HG02852 (cell line): ENCODE data around the gene C16orf90.
"Not testable (repeated sequence)": the region's sequence is repeated elsewhere in the genome, so short reads cannot be mapped to it uniquely, and the experiment has no call there.

Source experiments
- ATAC-seq: cut with Tn5 transposase; IDR thresholded peaks from one replicate; pipeline ENCODE4 v1.9.1; 2021; ENCODE audit warnings: mild to moderate bottlenecking, moderate library complexity; ENCODE audit not compliant: unreplicated experiment

The C16orf90 gene

DNA sequence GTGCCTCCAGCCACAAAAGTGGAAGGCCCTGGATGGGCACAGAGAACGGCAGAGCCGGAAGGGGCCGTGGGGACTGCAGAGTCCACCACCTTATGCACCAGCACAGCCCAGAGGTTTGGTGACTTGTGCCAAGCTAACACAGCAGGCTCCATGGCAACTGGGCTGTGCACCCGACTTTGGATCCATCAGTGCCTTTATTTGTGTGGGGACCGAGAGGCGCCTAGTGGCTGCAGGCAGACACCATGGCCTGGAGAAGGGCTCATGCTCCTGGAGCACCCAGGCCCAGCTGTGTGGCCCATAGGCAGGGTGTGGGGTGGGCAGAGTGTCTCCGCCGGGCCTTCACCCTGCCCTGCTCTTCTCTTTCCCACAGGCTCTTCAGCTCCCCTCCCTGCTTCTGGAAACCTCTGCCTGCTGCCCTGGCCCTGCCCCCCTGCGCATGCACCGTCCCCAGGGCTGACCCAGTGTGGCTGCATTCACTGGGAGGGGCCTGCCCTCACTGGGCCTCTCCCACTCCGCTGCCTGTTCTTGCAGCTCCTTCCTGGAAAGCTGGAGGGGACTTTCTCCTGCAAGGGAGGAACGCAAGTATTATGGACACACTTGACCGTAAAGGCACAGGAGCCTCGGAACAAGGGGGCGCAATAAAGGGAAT, 10.1 kb downstream of the C16orf90 start:
- no peak for ATAC-seq

DNA sequence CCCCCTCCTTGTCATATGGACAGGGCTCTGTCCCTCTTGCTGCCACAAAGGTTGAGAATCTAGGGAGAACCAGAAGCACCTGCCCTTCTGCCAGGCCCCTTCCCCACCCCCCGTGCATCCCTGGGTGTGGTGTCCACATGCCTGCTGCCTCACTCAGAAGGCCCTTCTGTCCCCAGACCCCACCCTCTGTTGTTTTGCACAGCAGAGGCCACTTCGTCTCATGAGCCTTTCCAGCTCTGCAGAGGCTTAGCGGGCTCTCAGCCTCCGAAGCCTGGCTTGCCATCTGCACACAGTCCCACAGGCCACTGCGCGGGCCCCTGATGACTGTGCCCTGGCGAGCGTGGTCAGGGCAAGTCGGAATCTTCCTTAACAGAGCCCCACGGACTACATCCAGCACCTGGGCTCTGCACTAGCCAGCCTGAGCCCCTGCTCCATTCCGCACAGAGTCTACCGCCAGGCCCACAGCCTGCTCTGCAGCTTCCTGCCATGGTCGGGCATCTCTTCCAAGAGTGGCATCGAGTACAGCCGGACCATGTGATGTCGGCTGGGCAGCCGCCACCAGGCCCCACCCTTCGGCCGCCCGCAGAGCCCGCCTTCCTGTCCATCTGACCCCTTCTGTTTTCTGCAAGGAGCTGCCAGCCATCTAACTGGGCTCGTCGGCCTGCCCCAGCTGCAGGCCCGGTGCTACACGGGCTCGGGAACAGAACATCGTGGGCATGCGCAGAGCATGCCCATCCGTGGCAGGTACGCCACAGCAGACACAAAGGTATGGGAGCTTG, 10.8 kb downstream of the C16orf90 start:
- no peak for ATAC-seq

DNA sequence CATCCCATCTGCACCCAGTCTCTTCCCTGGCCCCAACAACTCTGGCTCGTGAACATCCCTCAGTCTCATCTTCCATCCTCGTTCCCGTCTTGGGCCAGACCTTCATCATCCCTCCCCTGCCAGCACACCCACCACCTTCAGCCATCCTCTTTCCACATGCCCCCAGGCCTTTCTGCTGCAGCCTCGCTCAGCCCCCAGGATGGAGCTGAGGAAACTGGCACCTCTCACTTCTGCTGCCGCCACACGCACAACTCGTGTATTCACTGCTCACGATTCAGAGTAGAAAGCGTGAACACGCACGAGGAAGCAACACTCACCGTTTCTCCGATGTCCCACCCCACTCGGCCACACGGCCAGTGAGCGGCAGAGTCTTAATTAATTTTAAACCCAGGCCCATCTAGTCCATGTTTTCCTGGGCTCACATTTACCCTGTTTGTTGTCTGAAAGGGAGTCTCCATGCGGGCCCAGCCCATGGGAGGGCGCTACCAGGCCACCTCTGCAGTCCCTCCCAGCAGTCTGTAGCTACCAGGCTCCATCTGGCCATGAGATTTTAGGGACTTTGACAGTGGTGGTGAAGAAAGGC, 12.5 kb downstream of the C16orf90 start:
- no peak for ATAC-seq

DNA sequence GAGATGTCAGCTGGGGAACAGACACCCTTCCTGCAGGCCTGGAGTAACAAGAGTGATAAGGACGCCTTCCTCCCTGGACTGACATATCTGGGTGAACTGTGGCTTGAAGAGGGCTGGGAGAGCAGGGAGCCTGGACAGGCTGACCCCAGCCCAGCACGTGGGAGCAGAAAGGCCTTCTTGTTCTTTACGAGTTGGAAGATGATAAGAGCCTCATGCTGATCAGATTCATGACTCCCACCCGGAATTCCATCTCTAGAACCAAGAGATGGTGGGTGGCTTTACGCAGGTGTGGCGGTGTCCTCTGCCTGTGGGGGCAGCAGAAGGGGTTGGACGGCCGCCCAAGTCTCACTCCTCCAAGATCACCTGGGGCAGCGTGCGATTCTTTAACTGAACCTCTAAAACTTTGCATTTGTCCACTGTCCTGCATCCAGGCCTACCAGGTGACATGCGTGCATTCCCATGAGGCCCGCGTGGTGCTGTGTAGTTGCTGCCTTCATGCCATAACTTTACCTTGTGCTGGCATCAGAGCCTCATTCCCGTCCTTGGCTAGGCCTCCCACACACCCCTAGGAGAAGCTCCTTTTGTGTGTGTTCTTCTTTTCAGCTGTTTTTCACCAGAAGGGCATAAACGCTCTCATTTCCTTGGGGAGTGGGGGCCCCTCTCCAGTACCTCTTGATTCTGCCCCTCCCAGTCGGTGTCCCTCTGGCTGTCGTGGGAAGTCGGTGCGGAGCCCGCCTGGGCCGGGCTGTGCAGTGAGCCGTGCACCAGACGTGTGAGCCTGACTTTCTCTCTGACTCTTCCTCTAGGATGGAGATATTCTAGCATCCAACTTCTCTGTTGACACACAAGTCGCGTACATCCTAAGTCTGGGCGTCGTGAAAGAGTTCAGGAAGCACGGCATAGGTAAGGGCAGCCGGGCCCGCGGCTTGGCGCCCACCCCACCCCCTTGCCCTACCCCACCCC, 13.3 kb downstream of the C16orf90 start:
- ATAC-seq: no peak

DNA sequence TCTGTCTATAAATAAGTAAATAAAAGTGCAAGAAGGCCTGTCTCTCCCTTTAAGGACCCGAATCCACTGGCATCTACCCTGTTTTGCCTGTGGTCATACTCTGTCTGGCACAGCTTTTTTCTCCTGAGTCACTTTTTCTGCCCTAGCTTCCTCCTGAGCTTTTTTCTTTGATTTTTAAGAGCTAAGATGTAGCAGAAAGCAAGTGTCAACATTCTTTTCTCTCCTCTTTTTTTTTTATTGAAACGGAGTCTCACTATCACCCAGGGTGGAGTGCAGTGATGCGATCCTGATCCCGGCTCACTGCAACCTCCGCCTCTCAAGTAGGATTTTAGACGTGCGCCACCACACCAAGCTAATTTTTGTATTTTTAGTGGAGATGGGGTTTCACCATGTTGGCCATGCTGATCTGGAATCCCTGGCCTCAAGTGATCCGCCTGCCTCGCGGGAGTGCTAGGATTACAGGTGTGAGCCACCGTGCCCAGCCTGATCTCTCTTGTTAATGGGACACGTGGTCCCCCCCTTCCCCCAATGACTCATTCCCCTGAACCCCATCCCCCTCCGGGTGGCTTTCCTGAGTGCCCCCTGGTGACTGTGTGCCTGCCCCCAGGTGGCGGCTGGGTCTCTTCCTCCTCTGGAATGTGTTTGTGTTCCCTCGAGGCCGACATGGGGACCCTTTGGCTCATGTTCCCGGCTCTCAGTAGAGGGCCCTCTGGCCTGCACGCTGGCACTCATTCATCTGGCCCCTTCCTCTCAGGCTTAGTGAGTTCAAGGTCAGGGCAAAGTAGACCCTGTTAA, 14.2 kb downstream of the C16orf90 start:
- ATAC-seq: no peak

DNA sequence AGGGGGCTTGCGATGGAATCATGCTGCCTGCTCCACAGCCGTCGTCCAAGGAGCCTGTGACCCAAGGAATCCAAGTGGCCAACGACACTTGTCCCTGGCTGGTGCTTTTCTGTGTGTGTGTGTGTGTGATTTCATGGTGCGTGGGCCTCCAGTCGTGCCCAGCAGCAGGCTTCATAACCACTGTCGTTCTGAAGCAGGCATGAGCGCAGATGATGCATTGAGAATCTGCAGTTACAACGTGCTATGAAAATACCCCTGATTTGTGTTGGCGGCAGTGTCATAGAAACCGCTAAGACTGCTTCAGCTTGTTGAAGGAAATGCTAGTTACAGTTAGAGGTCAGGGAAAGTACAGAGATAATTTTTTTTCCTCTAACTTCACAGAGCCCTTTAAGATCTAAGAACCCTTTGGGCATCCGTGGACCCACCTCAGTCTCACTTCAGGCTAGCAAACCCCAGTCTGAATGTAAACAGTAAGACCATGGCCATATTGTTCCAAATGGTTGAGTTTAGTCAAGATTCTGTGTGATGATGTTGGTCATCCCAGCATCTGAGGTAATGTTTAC, 15.6 kb downstream of the C16orf90 start:
- ATAC-seq: no peak

DNA sequence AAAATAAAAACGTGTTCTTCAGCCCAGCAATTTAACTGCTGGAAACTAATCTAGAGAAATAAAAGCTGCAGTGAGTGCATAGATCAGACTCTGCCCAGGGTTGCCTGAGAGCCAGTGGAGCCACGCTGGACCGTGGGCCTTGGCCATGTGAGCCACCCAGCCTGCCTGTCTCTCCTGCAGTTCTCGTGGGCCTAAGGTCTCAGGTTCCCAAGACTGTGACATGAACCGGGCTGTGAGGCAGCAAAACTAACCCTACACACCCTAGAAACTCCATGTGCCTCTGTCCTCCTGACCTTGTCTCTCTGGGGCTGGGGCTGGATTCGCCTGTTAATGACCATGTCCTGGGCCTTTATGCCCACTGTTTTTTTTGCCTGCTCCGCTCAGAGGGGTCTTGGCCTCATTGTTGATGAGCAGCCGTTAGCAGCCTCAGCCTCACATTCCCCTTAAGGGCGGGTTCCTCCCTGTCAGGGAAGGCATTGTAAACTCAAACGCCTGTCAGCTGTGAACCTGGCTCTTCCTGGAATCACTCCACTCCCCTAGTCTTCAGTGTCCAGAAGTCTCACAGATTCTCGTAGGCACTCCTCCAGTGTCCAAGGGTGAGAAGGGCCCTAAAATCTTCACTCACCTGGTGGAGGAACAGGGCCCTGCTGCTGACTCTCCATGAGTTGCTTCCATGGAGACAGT, 16.9 kb downstream of the C16orf90 start:
- ATAC-seq: no peak

DNA sequence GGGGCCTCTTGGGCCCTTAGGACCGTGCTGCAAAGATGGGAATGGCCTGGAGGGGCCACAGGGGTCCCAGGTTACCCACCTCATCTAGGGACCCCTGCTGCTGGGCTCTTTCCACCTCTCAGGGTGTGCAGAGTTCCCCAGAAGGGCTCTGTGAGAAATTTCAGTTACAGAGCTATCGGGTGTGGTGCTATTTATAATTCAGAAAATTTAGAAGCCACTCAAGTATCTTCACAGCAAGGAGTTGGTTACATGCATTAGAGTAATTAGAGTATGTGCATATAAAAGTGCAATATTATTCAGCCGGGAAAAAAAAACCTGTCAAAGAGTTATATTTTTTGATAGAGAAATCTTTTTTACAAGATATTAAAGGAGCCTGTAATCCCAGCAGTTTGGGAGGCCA, 18.9 kb downstream of the C16orf90 start:
- no peak for ATAC-seq

DNA sequence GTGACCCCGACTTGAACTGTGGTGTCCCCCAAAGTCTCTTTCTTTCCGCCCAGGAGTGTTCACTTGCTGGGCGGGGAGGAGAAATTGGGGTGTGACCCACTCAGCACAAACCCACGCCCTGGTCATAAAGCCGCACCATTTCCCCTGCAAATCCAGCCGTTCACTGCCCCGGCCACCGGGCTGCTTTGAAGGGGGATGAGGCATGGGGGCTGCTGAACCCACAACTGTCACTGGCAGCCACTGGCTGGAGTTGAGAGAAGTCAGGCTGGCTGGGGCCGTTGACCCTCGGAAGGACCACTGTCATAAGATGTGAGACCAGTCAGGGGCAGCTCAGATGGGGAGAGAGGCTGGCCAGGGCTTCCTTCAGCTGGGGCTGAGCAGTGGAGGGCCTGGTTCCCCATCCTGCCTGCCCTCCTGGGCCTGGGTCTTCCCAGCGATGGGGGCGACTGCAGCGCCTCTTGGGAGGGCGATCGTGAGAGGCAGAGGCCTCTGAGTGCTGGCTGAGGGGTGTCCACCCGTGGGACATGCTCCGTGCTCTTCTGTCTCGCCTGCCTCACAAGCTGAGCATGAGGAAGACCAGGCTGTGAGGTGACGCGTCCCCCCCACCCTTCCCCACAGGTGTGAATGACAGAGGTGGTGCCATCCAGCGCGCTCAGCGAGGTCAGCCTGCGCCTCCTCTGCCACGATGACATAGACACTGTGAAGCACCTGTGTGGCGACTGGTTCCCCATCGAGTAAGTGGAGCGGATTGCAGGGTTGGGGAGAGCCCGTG, 19.5 kb downstream of the C16orf90 start:
- no peak for ATAC-seq

DNA sequence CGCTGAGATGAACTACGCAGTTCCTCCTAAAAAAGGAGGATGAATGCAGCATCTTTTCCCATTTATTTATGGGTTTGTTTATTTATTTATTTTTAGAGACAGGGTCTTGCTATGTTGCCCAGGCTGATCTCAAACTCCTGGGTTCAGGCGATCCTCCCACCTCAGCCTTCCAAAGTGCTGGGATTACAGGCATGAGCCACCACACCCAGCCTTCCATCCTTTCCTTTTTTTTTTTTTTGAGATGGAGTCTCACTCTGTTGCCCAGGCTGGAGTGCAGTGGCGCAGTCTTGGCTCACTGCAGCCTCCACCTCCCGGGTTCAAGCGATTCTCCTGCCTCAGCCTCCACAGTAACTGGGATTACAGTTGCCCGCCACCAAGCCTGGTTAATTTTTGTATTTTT, 20.4 kb downstream of the C16orf90 start:
- ATAC-seq: not testable (repeated sequence)

DNA sequence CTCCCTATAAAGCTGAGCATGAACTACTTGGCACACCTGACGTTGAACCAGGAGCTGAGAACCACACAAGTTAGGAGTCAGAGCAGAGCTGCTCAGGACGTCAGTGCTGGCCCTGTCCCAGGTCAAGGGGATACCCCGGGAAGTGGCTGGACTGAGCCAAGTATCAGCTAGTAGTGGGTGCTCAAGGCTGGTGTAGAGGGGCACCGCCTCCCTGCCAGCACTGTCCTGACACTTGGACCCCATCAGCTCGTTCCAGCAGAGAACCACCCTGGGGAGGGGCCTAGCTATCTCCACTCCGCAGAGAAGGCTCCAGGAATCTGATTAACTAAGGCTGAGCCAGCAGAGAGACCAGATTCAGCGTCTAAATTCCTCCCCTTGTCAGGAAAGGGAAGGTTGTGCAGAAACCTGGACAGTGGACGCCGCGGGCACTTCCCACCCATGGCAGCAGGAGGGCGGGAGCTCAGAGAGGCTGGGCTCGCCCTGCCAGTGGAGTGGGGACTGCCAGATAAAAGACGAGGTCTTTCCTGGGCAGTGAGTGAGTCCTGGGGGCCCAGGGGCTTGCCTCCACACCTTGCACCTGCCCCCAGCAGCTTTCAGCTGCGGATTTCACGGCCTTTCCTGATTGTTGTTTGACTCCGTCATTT, 21.0 kb downstream of the C16orf90 start:
- no peak for ATAC-seq

DNA sequence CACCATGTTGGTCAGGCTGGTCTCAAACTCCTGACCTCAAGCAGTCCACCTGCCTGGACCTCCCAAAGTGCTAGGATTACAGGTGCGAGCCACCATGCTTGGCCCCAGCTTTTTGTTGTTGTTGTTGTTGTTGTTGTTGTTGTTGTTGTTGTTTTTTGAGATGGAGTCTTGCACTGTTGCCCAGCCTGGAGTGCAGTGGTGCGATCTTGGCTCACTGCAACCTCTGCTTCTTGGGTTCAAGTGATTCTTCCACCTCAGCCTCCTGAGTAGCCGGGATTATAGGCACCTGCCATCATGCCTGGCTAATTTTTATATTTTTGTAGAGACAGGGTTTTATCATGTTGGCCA, 21.7 kb downstream of the C16orf90 start:
- not testable (repeated sequence) for ATAC-seq

DNA sequence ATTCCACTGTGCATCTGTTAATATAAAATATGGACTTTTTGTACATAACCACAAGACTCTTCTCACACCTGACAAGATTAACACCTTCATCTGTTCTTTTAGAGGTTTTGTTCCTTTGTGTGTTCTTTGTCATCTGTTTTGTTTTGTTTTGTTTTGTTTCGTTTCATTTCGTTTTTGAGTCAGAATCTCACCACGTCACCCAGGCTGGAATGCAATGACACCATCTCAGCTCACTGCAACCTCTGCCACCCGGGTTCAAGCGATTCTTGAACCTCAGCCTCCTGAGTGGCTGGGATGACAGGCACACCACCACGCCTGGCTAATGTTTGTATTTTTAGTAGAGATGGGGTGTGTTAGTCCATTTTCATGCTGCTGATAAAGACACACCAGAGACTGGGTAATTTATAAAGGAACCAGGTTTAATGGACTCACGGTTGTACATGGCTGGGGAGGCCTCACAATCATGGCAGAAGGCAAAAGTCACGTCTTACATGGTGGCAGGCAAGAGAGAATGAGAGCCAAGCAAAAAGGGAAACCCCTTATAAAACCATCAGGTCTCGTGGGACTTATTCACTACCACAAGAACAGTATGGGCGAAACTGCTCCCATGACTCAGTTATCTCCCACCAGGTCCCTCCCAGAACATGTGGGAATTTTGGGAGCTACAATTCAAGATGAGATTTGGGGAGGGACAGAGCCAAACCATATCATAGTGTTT, 22.3 kb downstream of the C16orf90 start:
- ATAC-seq: no peak

DNA sequence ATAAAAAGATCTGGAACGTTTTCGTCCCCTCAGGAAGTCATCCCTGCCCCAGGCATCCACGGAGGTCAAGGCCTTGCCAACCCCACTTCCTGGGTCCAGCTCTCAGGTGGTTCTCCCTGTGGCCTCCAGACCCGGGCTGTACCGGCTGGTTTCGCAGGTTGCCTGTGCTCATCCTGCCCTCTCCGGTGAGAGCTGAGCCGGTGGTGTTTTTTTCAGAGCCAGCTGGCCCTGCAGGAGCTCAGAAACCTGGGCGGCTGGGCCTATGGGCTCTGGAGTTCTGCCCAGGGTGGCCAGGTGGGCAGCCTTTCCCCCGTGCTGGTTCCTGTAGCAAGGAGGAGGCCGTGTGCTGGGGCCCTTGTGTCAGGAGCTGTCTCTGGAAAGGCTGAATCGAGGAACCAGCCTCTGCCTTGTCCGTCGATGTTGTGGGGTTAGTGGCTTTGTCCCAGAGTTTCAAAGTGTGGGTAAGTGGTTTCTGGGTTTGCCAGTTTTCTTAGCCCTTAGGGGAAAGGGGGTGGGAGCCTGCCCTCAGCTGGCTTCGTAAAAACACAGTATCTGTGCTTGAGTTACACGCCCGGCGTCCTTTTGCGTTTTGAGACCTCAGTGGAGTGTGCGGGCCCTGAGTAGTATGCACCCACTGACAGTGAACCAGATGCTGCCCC, 23.6 kb downstream of the C16orf90 start:
- no peak for ATAC-seq

DNA sequence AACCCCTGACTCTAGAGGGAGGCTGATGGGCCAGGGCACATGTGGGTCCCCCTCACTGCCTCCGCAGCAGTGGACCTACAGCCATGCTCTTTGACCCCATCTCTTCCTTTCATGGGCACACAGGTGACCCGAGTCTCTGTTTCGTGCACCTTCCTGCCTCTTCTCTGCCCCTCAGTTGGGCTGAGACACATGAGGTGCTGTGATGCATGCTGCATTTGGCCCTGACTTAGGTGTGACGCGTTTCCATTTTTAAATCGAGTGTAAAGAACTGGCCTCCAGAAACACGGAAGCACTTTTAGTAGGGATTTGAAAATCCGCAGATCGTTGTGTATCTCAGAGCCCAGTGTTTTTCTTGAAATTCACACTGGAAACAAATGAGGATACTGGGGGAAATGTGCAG, 24.6 kb downstream of the C16orf90 start:
- ATAC-seq: no peak

DNA sequence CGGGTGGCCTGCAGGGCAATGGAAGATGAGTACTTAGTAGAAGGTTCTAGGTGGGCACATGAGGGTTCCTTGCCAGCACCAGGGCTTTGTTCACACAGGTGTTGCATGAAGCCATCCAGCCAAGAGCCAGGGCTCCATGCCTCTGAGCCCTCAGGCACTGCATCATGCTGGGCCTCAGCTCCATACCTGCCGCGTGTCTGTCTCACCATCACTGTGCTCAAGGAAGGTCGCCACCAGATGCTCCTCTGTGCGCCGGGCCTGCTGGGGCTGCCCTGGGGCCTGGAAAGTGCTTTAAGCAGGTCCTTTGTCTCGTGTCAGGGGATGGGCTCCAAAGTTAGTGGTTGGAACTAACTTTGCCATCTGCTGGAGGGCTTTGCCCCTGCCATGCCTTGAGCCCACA, 25.6 kb downstream of the C16orf90 start:
- ATAC-seq: no peak

DNA sequence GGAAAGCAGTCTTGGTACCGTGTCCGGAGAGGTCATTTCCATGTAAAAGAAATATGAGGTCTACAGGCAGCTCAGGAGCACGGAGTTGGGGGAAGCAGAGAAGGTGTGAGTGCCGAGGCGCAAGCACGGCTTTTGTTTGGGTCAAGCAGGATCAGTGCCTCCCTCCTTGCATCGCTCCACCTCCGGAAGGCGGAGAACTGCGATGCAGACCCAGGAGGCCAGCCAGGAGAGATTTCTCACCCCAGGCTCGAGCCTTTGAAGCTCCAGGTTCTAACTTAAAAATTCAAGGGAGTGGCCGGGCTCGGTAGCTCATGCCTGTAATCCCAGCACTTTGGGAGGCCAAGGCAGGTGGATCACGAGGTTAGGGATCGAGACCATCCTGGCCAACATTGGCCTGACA, 26.8 kb downstream of the C16orf90 start:
- no peak for ATAC-seq
